Peyer's patch (tissue), 4 donors: ENCODE data around the gene CCDC183.

Experiments used
- POLR2A ChIP-seq, 2 donors: fragments of 450-650 bp; IDR thresholded peaks; one replicate each; pipeline ENCODE4 v1.5.1; 2017; ENCODE audit warnings: antibody characterized with exemption in 2 of 2, mild to moderate bottlenecking in 2 of 2, moderate library complexity in 2 of 2
- TF ChIP-seq, protein P1 (sequence below), 6 experiments: fragments of 450-650 bp in 4 of 6; fragments of 200-600 bp in 2 of 6; sonication (generic) in 1 of 6; IDR thresholded peaks; one replicate each; pipeline ENCODE4 v1.5.1; 2017 to 2019; ENCODE audit warnings: antibody characterized with exemption in 6 of 6, mild to moderate bottlenecking in 3 of 6, moderate library complexity in 1 of 6

DNA sequence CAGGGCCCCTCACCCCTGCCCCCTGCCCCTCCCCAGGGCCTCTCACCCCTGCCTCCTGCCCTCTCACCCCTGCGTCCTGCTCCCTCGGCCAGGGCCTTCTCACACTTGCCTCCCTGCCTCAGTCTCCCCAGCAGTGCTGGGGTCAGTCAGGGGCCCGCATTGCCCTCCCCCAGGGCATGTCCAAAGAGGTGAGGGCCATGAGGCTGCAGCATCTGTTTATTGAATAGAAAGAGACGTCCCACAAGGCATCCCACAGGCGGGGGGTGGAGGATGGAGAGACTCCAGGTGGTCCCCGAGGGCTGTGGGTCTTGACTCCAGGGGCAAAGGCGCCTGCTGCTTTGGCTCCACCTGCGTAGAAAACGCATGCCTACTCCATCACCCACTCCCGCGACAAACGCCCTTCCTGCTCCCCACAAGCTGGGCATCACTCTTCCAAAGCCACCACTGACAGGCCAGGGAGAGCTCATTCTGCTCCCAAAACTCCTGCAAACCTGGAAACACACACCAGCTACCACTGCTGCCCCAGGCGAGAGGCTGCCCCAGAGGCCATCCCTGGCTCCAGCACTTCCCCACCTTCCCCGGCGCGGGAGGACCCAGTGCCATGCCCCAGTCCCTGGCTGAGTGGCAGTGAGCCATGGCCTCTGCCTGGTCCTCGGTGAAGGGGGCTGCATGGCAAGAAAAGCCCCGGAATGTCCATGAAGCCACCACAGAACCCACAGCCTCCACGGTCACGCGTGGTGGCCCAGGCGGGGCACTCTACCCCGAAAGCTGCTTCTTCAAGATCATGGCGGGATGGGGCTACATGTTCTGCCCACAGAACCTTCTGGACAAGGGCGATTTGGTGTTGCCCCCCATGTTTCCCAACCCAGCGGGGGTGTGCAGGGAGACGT is 36.5 kb upstream of the CCDC183 start:
- no peak for TF ChIP-seq POLR2A (IDR thresholded peaks at IDR 0.05)
- TF ChIP-seq, protein P1, sequence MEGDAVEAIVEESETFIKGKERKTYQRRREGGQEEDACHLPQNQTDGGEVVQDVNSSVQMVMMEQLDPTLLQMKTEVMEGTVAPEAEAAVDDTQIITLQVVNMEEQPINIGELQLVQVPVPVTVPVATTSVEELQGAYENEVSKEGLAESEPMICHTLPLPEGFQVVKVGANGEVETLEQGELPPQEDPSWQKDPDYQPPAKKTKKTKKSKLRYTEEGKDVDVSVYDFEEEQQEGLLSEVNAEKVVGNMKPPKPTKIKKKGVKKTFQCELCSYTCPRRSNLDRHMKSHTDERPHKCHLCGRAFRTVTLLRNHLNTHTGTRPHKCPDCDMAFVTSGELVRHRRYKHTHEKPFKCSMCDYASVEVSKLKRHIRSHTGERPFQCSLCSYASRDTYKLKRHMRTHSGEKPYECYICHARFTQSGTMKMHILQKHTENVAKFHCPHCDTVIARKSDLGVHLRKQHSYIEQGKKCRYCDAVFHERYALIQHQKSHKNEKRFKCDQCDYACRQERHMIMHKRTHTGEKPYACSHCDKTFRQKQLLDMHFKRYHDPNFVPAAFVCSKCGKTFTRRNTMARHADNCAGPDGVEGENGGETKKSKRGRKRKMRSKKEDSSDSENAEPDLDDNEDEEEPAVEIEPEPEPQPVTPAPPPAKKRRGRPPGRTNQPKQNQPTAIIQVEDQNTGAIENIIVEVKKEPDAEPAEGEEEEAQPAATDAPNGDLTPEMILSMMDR (IDR thresholded peaks at IDR 0.05): no peak
